ENCODE data around the gene ADARB1. TPM values are rescaled to one million over a fixed set of nuclear protein-coding genes. Genes with fewer than 3 reads are reported as not detected.

Gene ADARB1
- polyA plus RNA-seq, 4 donors, result 14.9 to 20.0 (median 18.4) TPM

DNA sequence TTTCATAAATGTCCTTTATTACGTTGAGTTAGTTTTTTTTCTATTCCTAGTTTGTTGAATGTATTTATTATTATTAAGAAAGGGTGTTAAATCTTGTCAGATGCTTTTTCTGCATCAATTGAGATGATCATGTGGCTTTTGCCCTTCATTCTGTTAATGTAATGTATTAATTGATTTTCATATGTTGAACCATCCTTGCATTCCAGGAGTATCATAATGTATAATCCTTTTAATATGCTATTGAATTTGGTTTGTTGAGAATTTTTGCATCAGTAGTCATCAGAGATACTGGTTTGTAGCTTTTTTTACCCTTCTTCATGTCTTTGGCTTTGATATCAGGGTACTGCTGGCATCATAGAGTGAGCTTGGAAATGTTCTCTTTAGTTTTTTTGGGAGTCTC is 113.3 kb downstream of the ADARB1 start:
- no peak for DNase-seq (ENCODE audit: low read depth in 4 of 4, low spot score in 2 of 4)

DNA sequence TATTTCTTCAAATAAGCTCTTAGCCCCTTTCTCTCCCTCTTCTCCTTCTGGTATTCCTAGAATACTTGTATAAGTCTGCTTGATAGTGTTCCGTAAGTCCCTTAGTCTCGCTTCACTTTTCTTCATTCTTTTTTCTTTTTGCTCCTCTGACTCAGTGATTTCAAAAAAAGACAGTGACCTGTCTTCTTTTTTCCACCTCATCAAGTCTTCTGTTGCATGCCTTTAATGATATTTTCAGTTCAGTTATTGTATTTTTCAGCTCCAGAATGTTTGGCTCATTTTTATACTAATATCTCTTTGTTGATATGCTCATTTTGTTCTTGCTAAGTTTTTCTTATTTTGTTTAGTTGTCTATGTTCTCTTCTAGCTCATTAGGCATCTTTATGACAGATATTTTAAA is 115.6 kb downstream of the ADARB1 start:
- no peak for DNase-seq (ENCODE audit: low read depth in 4 of 4, low spot score in 2 of 4)

DNA sequence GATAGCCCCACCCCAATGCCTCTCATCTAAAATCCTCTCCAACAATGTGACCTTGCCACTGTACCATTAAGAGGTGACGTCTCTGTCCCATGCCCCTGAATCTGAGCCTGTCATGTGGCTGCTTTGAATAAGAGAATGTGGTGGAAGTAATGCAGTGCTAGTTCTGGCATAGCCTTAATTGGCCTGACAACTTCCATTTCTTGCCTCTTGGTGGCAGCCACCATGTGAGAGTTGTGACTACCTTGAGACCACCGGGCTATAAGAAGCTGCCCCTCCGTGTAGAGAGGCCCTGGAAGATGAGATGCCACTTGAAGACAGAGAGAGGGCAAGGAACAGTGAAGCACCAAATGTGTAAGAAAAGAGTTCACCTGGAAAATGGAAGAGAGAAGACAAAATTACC is 118.0 kb downstream of the ADARB1 start:
- DNase-seq (ENCODE audit: low read depth in 4 of 4, low spot score in 2 of 4), result no peak

DNA sequence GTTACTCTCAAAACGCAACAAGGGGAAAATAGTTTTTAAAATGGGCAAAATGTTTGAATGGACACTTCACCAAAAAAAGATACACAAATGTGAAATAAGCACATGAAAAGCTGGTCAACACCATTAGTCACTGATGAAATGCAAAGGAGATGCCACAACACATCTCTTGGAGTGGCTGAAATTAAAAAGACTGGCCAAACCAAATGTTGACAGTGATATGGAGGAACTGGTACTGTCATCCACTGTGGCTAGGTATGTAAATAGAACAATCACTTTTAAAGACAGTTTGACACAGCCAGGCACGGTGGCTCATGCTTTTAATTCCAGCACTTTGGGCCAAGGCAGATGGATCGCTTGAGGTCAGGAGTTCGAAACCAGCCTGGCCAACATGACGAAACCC is 122.2 kb downstream of the ADARB1 start:
- DNase-seq (ENCODE audit: low read depth in 4 of 4, low spot score in 2 of 4), result no peak

DNA sequence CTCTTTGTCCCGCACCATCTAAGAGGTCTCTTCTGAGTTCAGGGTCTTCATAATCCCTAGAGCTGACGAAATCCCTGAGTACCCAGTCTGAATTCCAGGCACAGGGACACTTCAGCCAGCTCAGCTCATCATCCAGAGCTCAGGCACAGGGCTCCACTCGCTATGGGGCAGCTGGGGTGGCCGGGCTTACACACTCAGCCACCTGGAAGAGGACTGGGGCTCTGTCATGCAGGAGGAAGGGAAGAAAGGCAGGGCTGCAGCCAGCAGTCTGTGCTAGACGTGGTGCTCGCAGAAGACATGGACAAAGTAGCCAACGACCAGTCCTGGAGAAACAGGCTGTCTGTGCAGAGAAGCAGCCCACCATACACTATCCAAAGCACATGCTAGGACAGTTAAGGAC is 124.8 kb downstream of the ADARB1 start:
- no peak for DNase-seq (ENCODE audit: low read depth in 4 of 4, low spot score in 2 of 4)

DNA sequence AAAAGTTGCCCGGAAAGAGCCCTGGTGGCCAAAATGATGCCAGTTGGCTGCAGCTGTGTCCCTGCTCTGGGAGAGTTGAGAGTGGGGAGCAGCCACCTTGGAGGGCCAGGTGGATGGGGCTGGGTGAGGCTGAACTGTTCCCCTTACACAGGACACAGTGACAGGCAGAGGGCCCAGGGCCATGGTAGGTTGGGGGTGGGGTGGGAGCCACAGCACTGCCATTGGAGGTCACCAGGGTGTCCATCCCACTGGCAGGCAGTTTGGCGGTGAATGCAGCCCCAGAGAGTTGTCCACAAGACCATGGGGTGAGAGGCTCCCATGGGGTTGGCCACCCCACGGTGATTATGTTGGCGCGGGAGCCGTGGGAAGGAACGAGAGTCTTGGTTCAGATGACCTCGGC is 125.7 kb downstream of the ADARB1 start:
- DNase-seq (ENCODE audit: low read depth in 4 of 4, low spot score in 2 of 4), result no peak

DNA sequence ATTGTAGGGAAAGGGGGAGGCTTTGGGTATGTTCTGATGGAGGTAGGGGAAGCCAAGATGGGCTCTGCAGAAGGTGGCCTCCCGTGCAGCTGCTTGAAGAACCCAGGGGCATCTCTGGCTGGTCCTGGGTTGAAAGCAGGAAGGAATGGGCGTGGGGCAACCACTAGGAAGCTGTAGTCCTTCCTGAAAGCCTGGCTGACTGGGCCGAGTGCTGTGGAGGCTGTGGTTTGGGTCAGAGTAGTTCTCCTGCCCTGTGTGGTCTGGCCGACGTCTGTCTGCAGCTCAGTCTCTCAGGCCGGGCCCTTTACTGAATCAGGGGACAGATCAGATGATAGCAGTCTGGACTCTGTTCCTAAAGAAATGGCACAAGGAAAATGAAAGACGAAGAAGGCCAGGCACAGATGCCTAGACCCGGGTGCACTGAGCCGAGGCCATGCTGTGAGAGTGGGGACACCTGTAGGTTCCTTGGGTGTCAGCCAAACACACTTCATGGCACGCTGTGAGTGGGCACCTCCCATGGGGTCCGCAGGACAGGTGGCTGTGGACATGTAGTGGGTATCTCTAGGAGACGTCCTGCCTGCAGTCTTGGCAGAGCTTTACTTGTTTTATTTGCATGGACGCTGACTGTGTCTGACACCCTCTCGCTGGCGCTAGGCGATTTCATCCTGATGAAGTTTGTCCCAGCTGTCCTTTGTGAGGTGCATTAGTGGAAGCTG is 126.4 kb downstream of the ADARB1 start:
- no peak for DNase-seq (ENCODE audit: low read depth in 4 of 4, low spot score in 2 of 4)

DNA sequence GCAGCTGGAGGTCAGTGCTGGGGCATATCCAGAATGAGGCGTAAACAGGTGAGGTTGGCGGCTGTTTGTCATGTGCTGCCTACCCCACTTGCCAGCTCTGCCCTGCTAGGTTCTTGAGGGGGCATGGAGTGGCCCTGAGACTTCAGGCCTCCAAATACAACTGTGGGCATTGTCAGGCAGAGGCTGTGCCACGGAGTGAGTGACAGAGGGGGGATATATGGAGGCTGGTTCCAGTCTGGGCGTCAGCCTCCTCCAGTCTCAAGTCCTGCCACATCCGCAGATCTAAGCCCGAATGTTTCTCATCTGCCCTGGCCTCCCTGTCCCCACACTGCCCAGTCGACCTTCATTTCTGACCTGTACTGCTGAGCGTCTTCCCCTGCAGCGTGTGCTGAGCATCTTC is 128.0 kb downstream of the ADARB1 start:
- no peak for DNase-seq (ENCODE audit: low read depth in 4 of 4, low spot score in 2 of 4)

DNA sequence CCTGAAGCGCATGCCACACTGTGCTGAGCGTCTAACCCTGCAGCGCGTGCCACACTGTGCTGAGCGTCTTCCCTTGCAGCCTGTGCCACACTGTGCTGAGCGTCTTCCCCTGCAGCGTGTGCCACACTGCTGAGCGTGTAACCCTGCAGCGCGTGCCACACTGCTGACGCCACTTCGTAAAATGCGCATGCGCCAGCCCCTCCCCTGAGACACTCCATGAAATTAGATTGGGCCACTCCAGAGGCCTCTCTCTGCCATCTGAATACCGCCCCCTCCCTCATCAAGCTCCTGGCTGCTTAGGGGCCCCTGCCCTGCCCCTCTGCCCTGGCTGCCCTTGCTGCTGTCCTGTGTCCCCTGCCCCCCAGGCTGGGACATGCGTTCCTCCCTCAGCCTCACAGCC is 128.5 kb downstream of the ADARB1 start:
- DNase-seq (ENCODE audit: low read depth in 4 of 4, low spot score in 2 of 4), result no peak

DNA sequence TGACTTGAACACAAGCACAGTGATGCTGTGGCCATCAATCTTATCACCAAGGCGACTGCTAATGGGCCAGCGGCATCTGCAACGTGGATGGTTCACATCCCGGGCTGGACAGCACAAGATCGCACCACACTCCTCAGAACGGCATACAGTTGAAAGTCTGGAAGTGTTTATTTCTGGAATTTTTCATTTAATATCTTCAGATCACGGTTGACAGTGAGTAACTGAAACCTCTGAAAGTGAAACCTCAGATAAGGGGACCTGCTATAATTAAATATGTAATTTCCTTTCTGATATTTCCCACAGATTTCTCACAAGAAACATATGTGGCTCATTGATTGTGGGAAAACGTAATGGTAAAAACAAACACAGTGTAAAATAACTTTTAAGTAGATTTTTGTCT is 129.6 kb downstream of the ADARB1 start:
- DNase-seq (ENCODE audit: low read depth in 4 of 4, low spot score in 2 of 4), result no peak

DNA sequence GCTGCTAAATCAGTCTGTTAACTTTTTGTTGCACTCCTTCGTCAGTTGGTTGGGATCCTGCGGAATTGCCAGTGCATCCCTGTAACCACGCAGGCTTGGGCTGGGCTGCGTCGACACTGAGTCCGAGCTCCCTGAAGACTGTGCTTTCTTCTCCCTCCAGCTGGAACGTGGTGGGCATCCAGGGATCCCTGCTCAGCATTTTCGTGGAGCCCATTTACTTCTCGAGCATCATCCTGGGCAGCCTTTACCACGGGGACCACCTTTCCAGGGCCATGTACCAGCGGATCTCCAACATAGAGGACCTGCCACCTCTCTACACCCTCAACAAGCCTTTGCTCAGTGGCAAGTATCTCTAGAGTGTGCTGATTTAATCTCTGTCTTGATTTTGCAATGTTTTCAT is 130.0 kb downstream of the ADARB1 start:
- no peak for DNase-seq (ENCODE audit: low read depth in 4 of 4, low spot score in 2 of 4)

DNA sequence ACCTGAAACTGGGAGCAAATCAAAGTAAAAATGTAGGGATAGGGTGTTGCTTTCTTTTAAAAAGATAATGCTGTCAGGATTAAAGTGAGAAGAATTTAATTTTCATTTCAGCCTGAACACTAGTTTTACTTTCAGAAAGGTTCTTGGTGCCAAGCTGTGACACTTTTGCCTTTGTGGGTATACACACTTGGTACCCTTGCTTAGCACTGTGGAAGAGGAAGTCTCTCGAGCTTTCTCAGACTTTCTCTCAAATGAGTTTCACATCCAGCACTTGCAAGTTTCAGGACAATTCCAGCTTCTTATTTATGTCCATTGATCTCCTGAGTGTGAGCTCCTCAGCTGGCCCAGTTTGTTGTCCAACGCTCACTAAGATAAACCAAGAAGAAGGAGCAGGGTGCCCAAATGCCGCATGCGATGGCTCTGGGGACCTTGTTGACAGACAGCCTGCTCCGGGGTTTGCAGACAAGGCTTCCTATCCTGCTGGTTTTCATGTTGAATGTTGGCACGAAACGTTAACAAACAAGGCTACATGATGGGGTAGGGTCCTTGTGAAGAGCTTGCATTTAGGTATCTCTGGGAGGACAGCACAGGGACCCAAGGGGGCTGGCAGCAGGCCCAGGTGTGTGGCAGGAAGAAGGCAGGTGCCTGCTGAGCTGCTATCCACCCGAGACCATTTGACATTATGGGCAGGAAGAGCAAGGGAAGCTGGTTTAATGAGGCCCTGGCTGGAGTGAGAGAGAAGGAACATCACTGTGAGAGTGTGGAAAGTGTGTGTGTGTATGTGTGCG is 133.7 kb downstream of the ADARB1 start:
- no peak for DNase-seq (ENCODE audit: low read depth in 4 of 4, low spot score in 2 of 4)

DNA sequence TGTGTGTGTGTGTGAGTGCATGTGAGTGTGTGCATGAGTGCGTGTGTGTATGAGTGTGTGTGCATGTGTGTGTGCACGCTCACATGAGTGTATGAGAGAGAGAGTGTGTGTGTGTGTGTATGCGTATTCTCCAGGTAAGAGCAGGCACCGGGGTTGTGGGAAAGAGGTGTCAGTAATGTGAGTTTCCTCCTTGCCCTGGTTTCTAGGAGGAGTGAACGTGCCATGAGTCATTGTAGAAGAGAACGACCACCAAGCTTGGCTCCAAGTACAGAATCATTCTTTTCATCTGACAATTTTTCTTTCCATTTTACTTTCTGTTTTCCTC is 134.2 kb downstream of the ADARB1 start:
- no peak for DNase-seq (ENCODE audit: low read depth in 4 of 4, low spot score in 2 of 4)

DNA sequence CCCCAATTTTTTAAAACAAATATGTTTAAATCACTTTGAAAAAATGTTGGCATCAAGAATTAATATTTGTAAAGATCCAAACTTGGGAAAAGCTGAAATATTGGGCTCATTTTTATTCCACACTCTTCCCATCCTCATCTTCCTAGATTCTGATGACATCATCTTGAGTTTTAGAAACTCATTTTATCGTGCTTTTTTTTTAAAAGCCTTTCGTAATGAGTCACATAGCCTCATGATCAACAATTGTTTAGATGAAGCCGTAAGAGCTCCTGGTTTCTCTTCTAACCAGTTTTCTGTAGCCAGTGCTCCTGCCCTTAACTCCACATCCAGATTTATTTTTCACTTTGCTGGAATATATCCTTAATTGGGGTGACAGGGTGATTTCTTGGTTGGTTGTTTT is 134.7 kb downstream of the ADARB1 start:
- DNase-seq (ENCODE audit: low read depth in 4 of 4, low spot score in 2 of 4), result no peak

DNA sequence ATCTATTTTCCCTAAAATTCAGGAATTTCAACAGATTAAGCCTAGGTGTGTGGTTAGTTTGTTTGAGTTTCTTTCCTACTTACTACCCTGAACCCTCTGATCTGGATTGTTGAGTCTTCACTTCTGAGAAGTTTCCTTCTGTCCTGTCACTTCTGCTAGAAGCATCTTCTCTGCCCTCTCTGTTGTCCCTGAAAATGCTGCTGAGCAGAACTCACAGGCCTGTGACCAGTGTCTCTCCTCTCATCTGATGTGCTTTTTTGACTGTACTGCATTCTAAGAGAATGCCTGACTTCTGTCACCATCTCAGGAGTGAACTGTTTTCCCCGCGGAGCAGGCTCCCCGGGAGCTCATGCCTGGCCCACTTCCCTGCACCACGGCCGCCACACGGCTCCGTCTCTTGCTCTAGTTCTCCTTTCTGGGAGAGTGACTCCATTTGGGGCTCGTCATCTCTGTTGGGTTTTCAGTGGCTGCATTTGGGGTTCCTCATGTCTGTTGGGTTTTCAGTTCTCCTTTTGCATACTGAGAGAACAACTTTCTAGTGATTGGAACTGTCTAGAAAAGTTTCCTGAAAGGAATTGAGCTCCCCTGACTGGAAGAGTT is 135.4 kb downstream of the ADARB1 start:
- DNase-seq (ENCODE audit: low read depth in 4 of 4, low spot score in 2 of 4), result no peak

DNA sequence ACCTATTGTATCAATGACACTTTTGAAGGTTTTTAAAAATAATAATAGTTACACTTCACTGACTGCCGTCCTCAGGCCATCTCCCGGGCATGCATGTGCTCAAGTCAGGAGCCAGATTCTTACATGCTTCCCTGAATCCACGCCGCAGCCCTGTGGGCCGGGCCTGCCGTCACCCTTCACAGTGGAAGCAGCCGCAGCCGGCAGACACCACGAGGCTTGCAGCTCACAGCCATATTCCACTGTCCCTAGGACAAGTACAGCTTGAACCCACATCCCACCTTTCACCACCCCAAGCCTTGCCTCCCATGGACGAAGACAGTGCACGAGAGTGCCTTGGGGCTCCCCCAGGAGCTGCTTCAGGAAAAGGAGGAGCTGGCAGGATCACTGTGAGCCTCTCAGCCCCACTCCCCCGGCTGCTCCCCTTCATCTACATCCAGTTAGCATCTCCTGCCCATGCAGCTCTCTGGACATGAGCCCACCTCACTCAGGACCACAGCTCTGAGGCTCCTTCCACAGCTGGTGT is 136.1 kb downstream of the ADARB1 start:
- DNase-seq (ENCODE audit: low read depth in 4 of 4, low spot score in 2 of 4), result no peak

DNA sequence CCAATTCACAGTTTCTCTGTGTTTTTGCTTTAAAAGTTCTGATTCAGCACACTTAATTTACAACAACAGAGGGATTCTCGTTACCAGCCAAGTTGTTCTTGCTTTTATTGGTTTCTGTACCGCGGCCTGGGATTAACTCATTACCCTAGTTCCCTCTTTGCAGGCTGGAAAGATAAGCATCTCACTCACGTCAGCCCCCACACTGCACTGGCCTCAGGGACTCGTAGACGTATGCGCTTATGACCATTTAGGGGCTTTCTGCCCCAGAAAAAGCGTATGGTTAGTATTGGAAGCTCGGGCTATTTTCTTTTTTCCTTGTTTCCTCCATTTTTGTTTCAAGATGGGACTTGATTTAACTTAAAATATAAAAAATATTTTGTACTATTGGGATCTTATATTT is 137.3 kb downstream of the ADARB1 start:
- no peak for DNase-seq (ENCODE audit: low read depth in 4 of 4, low spot score in 2 of 4)

DNA sequence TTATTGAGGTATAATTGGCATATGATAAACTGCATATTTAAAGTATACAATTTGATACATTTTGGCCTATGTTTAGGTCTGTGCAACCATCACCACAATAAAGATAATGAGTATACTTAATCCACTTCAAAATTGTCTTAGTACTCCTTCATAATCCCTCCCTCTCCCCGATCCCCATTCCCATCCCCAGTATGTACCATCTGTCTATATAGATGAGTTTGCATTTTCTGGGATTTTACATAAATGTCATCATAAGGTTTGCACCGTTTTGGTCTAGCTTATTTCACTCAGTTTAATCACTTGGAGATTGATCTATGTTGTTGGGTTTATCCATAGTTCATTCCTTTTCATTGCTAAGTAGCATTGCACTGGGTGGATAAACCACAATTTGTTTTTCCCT is 139.0 kb downstream of the ADARB1 start:
- no peak for DNase-seq (ENCODE audit: low read depth in 4 of 4, low spot score in 2 of 4)

DNA sequence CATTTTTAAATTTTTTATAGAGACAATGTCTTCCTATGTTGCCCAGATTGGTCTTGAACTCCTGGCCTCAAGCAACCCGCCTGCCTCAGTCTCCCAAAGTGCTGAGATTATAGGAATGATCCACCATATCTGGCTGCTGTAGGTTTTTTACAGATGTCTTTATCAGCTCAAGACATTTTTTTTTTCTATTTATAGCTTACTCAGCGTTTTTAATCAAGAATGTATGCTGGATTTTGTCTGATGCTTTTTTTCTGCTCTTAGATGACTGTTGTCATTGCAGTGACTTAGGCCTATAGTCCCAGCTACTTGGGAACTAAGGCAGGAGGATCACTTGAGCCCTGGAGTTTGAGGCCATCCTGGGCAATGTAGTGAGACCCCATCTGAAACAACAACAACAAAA is 140.8 kb downstream of the ADARB1 start:
- DNase-seq (ENCODE audit: low read depth in 4 of 4, low spot score in 2 of 4), result no peak

DNA sequence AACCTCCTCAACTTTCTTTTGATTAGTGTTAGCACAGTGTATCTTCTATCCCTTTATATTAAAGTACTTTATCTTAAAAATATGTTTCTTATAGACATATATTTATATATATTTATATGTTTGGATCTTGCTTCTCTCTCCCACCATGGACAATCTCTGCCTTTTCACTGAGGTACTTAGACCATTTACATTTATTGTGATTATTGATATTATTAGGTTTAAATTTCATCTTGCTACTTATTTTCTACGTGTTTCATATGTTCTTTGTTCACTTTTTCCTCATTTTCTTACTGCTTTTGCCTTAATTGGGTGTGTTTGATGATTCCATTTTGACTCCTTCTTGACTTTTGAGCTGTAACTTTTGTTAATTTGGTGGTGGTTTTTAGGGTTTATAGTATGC is 142.6 kb downstream of the ADARB1 start:
- no peak for DNase-seq (ENCODE audit: low read depth in 4 of 4, low spot score in 2 of 4)

DNA sequence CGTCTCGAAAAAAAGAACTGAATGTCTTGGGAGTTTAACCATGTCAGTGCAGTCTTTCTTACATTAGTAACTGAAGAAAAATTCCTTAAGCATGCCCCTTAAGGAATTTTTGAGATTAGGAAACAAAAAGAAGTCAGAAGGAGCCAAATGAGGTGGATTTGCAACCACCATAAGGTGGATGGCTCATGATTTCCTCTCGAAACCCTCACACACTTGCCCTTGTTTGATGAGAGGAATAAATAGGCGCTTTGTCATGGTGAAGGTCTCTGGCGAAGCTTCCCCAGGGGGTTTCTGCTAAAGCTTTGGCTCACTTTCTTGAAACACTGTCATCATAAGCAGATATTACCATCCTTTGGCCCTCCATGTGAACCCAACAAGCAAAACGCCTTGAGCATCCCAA is 145.1 kb downstream of the ADARB1 start:
- no peak for DNase-seq (ENCODE audit: low read depth in 4 of 4, low spot score in 2 of 4)

DNA sequence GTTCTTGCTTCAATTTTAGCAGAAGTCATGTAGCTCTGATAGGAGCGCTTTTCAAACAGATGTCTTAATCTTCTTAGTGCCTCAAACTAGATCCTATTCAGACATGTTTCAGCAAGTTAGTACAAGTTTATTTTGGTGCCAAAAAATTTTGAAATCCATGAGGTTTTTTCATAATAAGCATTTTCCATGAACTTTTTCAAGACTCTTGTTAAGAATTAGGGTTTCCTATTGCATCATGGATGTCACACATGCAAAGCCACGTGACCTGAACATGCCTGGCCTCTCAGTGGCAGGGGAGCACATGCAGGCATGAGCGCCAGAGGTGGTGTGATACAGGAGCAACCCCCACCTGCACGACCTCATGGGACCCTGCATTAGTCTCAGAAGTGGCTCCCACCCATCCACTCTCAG is 145.7 kb downstream of the ADARB1 start:
- DNase-seq (ENCODE audit: low read depth in 4 of 4, low spot score in 2 of 4), result no peak
